Endodermal cell (in vitro differentiated cells): ENCODE measurements around the gene OAS2. TPM values are rescaled to one million over a fixed set of nuclear protein-coding genes. Genes with fewer than 3 reads are reported as not detected.

Experiments
- DNase-seq: peaks from one replicate; pipeline ENCODE4 v3.0.0-alpha.2; 2017
- H3K27ac ChIP-seq: 2 replicates; pipeline ENCODE4 v1.5.1; 2013; ENCODE audit warnings: mild to moderate bottlenecking, low read depth, low read length, moderate library complexity
- H3K27me3 ChIP-seq: 2 replicates; pipeline ENCODE4 v1.6.1; 2013; ENCODE audit warnings: mild to moderate bottlenecking, low read length, moderate library complexity; ENCODE audit not compliant: insufficient read depth, control insufficient read depth, poor library complexity, severe bottlenecking
- H3K36me3 ChIP-seq: 2 replicates; pipeline ENCODE4 v1.7.0; 2013; ENCODE audit warnings: mild to moderate bottlenecking, low read length, moderate library complexity; ENCODE audit not compliant: control insufficient read depth, insufficient read depth
- H3K4me1 ChIP-seq: one replicate; pipeline ENCODE4 v1.7.0; 2013; ENCODE audit warnings: low read length; ENCODE audit not compliant: control insufficient read depth, insufficient read depth
- H3K4me3 ChIP-seq: 2 replicates; pipeline ENCODE4 v1.5.1; 2013; ENCODE audit warnings: mild to moderate bottlenecking, low read length, moderate library complexity
- H3K9ac ChIP-seq: 2 replicates; pipeline ENCODE4 v1.6.1; 2013; ENCODE audit warnings: mild to moderate bottlenecking, low read length, moderate library complexity; ENCODE audit not compliant: poor library complexity, severe bottlenecking; ENCODE audit errors: extremely low read depth
- H3K9me3 ChIP-seq: 2 replicates; pipeline ENCODE4 v1.6.1; 2013; ENCODE audit warnings: mild to moderate bottlenecking, low read length, moderate library complexity; ENCODE audit not compliant: control insufficient read depth
- H3K27ac Mint-ChIP-seq: 2 replicates; pipeline ENCODE4 v1.8.0; 2020; ENCODE audit warnings: mixed read lengths
- H3K27me3 Mint-ChIP-seq: 2 replicates; pipeline ENCODE4 v1.8.0; 2021; ENCODE audit warnings: mild to moderate bottlenecking, mixed read lengths; ENCODE audit not compliant: insufficient read depth
- H3K36me3 Mint-ChIP-seq: 2 replicates; pipeline ENCODE4 v1.8.0; 2020; ENCODE audit warnings: low read depth, mixed read lengths
- H3K4me1 Mint-ChIP-seq: 2 replicates; pipeline ENCODE4 v1.8.0; 2020; ENCODE audit warnings: mixed read lengths
- H3K4me3 Mint-ChIP-seq: 2 replicates; pipeline ENCODE4 v1.8.0; 2020; ENCODE audit warnings: mild to moderate bottlenecking, moderate library complexity, mixed read lengths
- H3K9me3 Mint-ChIP-seq: 2 replicates; pipeline ENCODE4 v1.8.0; 2020; ENCODE audit warnings: mild to moderate bottlenecking, mixed read lengths
- WGBS, 2 experiments: methylation state at CpG; one replicate each; pipeline versions ENCODE4 v1.1.5 to v1.1.7; 2013; ENCODE audit warnings: missing lambda C conversion rate in 2 of 2, mixed read lengths in 1 of 2; ENCODE audit not compliant: insufficient coverage in 1 of 2, insufficient read length in 1 of 2; 5-methylcytosine and 5-hydroxymethylcytosine counted together
- total RNA-seq, 2 donors: library from RNA; stranded (reverse); fragmentation: NEBNext Ultra II Directional in 1 of 2; extraction: Animal tissue kit (Norgen Biotek cat#: 25700) in 1 of 2; gene quantifications; 2 replicates in 1 of 2; 3 replicates in 1 of 2; pipeline ENCODE4 v1.2.1, GENCODE V29; 2021
- TF ChIP-seq, protein P1 (sequence below): fragments of 200-600 bp; sonication (generic); conservative IDR thresholded peaks from 2 replicates; pipeline ENCODE4 v1.5.0; 2021; ENCODE audit warnings: antibody characterized with exemption, mild to moderate bottlenecking

OAS2 gene
- total RNA-seq, 2 donors from 2014 or later: not detected

DNA sequence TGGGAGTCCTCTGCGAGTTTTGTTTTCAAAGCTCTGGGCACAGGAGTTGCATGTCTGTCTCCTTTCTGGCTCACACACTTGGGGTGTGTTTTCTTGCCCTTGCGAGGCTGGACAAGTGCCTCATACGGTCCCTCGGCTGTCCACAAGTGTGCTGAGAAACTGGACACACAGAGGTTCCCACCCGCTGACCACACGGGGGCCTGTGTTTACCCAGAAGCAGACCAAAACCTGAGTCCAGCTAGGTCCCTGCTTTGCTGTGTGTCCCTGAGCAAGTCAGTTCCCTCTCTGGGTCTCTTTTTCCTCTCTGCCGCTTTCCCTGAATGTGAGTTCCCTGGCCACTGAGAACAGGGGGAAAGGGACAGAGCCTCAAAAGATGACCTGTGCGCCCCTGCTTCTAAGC lies 678 bp upstream of the OAS2 start:
- Histone ChIP-seq H3K4me1 (no peaks in the 10 kb centered on the region), H3K36me3 (no peaks in the 10 kb centered on the region), H3K27ac (no peak overlapping the region), H3K27me3 (no peaks in the 10 kb centered on the region), H3K4me3 (no peak overlapping the region), H3K9me3 (no peaks in the 10 kb centered on the region), H3K9ac (no peak overlapping the region)
- Mint-ChIP-seq H3K27me3 (peaks cover 9% of the 10 kb centered on the region), H3K27ac (no peak overlapping the region), H3K36me3 (no peaks in the 10 kb centered on the region), H3K4me3 (no peak overlapping the region), H3K9me3 (peaks cover 4% of the 10 kb centered on the region), H3K4me1 (no peaks in the 10 kb centered on the region)
- TF ChIP-seq, protein P1, sequence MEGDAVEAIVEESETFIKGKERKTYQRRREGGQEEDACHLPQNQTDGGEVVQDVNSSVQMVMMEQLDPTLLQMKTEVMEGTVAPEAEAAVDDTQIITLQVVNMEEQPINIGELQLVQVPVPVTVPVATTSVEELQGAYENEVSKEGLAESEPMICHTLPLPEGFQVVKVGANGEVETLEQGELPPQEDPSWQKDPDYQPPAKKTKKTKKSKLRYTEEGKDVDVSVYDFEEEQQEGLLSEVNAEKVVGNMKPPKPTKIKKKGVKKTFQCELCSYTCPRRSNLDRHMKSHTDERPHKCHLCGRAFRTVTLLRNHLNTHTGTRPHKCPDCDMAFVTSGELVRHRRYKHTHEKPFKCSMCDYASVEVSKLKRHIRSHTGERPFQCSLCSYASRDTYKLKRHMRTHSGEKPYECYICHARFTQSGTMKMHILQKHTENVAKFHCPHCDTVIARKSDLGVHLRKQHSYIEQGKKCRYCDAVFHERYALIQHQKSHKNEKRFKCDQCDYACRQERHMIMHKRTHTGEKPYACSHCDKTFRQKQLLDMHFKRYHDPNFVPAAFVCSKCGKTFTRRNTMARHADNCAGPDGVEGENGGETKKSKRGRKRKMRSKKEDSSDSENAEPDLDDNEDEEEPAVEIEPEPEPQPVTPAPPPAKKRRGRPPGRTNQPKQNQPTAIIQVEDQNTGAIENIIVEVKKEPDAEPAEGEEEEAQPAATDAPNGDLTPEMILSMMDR: no peak
- WGBS, 2 experiments: 88 to 93% methylated on average over 6 to 8 of the region's 8 CpGs
- no peak for DNase-seq

DNA sequence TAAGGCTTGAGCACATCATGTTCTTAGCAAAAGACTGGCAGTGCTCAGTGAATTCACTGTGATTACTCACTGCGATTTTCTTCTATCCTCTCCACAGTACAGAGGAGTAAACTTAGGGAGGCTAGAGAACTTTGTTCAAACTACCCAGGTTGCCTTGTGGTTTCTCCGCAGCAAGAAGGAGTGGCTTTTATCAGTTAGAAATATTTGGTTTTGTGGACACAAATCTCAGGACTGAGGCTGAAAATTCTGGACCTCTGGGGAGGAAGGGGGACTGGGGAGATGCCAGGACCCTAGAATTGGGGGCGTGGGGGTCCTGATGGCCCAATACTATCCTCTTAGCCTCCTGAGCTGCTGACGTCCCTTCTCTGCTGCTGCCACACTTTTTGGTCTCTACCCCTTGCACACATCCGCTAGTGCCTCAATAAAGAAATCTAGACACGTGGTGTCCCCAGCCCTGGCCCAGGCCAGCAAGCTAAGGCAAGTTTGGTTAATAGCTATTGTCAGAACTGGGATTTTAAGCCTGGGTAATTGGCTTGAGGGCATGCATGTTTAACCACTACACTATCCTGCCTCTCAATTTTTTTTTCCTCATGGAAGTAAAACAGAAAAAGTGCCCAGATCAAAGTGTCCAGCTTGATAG lies 842 bp downstream of the OAS2 start:
- TF ChIP-seq, protein P1: no peak
- H3K36me3 Mint-ChIP-seq: no peaks in the 10 kb centered on the region
- no peak overlapping the region for H3K9ac ChIP-seq
- 88 to 89% methylated on average over 4 to 6 of the region's 6 CpGs for WGBS, 2 experiments
- H3K9me3 ChIP-seq: peaks cover under 1% of the 10 kb centered on the region
- no peaks in the 10 kb centered on the region for H3K36me3 ChIP-seq
- H3K9me3 Mint-ChIP-seq: peaks cover 6% of the 10 kb centered on the region
- no peaks in the 10 kb centered on the region for H3K27me3 ChIP-seq
- no peak for DNase-seq
- no peak overlapping the region for H3K27ac Mint-ChIP-seq
- H3K4me1 Mint-ChIP-seq: no peaks in the 10 kb centered on the region
- H3K4me3 Mint-ChIP-seq: no peak overlapping the region
- H3K4me1 ChIP-seq: no peaks in the 10 kb centered on the region
- H3K4me3 ChIP-seq: no peak overlapping the region
- no peak overlapping the region for H3K27ac ChIP-seq
- peaks cover 9% of the 10 kb centered on the region for H3K27me3 Mint-ChIP-seq

DNA sequence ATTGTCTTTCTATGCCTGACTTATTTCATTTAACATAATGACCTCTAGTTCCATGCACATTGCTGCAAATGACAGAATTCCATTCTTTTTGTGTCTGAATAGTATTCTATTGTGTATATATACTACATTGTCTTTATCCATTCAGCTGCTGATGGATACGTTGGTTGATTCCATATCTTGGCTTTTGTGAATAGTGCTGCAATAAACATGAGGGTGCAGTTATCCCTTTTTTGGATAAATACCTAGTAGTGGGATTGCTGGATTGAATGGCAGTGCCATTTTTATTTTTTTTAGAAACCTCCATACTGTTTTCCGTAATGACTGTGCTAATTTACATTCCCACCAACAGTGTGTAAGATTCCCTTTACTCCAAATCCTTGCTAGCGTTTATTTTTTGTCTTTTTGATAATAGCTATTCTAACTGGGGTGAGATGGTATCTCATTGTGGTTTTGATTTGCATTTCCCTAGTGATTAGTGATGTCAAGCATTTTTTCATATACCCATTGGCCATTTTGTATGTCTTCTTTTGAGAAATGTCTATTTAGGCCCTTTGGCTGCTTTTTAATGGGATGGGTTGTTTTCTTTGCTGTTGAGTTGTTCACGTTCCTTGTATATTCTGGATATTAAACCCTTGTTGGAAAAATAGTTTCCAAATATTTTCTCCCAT lies 2.3 kb downstream of the OAS2 start:
- H3K27ac Mint-ChIP-seq: no peak overlapping the region
- H3K4me3 ChIP-seq: no peak overlapping the region
- H3K9ac ChIP-seq: no peak overlapping the region
- H3K9me3 Mint-ChIP-seq: peaks cover 18% of the 10 kb centered on the region
- no peak overlapping the region for H3K4me3 Mint-ChIP-seq
- WGBS, 2 experiments: 93% methylated on average over 3 of the region's 4 CpGs; no CpG with 5 or more reads in 1 of the 2 experiments
- DNase-seq: no peak
- no peak overlapping the region for H3K27ac ChIP-seq
- H3K27me3 ChIP-seq: no peaks in the 10 kb centered on the region
- H3K4me1 Mint-ChIP-seq: no peaks in the 10 kb centered on the region
- H3K27me3 Mint-ChIP-seq: peaks cover 16% of the 10 kb centered on the region
- TF ChIP-seq, protein P1: no peak
- H3K36me3 ChIP-seq: no peaks in the 10 kb centered on the region
- H3K36me3 Mint-ChIP-seq: no peaks in the 10 kb centered on the region
- no peaks in the 10 kb centered on the region for H3K4me1 ChIP-seq
- H3K9me3 ChIP-seq: peaks cover 15% of the 10 kb centered on the region
